K562 (cell line): Measurements from ENCODE around the gene SLC19A2.

Experiments used
- BCL6 ChIP-seq: fragments of 250-450 bp; sonication (Bioruptor Pico); IDR thresholded peaks from 2 replicates; pipeline ENCODE4 v1.4.0; 2020
- CBFA2T2 ChIP-seq: fragments of 450-650 bp; conservative IDR thresholded peaks from 2 replicates; pipeline ENCODE4 v1.6.1; 2017; ENCODE audit warnings: mild to moderate bottlenecking
- FOS ChIP-seq: IDR thresholded peaks from 3 replicates; pipeline ENCODE4 v1.6.1; 2011; ENCODE audit not compliant: insufficient read length; ENCODE audit errors: extremely low read depth
- NR2C2 ChIP-seq, 2 experiments: fragments of 200-800 bp in 1 of 2; sonication (Bioruptor generic) in 1 of 2; sonication (generic) in 1 of 2; formaldehyde crosslinking in 1 of 2; IDR thresholded peaks; 2 replicates each; pipeline versions ENCODE4 v1.6.1 to v1.8.0; 2016 to 2022; ENCODE audit warnings: mild to moderate bottlenecking in 1 of 2, missing compliant biosample characterization in 1 of 2, missing genetic modification characterization in 1 of 2, missing genetic modification reagents in 1 of 2
- RAD21 ChIP-seq, 2 experiments: fragments of 250-450 bp in 1 of 2; fragments of 450-650 bp in 1 of 2; sonication (Bioruptor Pico) in 1 of 2; formaldehyde crosslinking in 1 of 2; IDR thresholded peaks in 1 of 2; conservative IDR thresholded peaks in 1 of 2; 2 replicates each; pipeline versions ENCODE4 v1.4.0 to v1.8.0; 2020 to 2022; ENCODE audit warnings: mild to moderate bottlenecking in 2 of 2, moderate library complexity in 1 of 2

DNA sequence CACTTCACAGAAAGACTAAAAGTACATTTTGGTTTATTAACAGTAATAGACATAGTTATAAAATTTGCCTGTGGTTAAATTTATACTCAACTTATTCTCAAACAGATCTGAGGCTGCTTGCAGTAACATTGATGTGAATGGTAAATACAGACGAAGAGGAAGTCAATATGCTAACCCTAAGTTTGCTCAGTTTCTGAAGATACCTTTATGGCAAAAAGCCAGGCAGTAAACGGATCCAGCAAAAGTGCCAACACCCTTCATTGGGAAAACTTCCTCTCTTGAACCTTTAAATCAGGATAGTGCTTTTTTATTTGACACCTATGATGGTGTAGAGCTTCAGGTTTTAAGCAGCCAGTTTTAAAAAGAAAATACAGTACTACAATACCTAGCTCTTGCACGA, 41.8 kb downstream of the SLC19A2 start:
- TF ChIP-seq BCL6 (CRISPR knock-in tag) = no peak
- TF ChIP-seq CBFA2T2 = no peak
- TF ChIP-seq NR2C2 (CRISPR knock-in tag; IDR thresholded peaks at IDR 0.05) = no peak
- TF ChIP-seq NR2C2 (tag; IDR thresholded peaks at IDR 0.05) = no peak
- no peak for TF ChIP-seq FOS
- no peak for TF ChIP-seq RAD21 (CRISPR knock-in tag; conservative IDR thresholded peaks at IDR 0.05 in 1 of 2, IDR thresholded peaks at IDR 0.05 in 1 of 2)
